ENCODE data around the gene ZNF292.

Gene ZNF292

GRCh38 chr6:87257565-87257964 lies 102.2 kb downstream of the ZNF292 start:
- no peak overlapping the region for H2BK12ac ChIP-seq (ENCODE audit: low read length)
- no peak overlapping the region for H2AK5ac ChIP-seq (ENCODE audit: low read length)
- DNase-seq, result no peak
- no peaks in the 10 kb centered on the region for H3K27me3 ChIP-seq (ENCODE audit: insufficient read depth, low read length)
- no peak overlapping the region for H3K18ac ChIP-seq (ENCODE audit: low read length)
- H3K4me3 ChIP-seq (ENCODE audit: low read depth, low read length), result no peak overlapping the region
- no peak overlapping the region for H3K4ac ChIP-seq (ENCODE audit: low read depth, low read length)
- no peak overlapping the region for H4K12ac ChIP-seq (ENCODE audit: low read depth, low read length)
- peaks cover 2 to 24% of the 10 kb centered on the region in 2 experiments for H3K36me3 ChIP-seq (ENCODE audit: control insufficient read depth in 1 of 2, insufficient read depth in 2 of 2, low read length in 2 of 2)
- no peaks in the 10 kb centered on the region for H3K9me3 ChIP-seq (ENCODE audit: insufficient read depth, low read depth, low read length)
- no peak overlapping the region for H4K8ac ChIP-seq (ENCODE audit: low read depth, low read length)
- H3K79me2 ChIP-seq (ENCODE audit: control insufficient read depth, insufficient read depth, low read length, poor library complexity), result no peaks in the 10 kb centered on the region
- no peak overlapping the region for H4K91ac ChIP-seq (ENCODE audit: low read depth, low read length)
- WGBS (ENCODE audit: extremely low coverage, insufficient coverage, insufficient read length), result no CpG with 5 or more reads among the region's 4 CpGs
- no peak overlapping the region for H3K27ac ChIP-seq (ENCODE audit: low read depth, low read length)
- H2BK5ac ChIP-seq (ENCODE audit: low read depth, low read length, poor library complexity), result no peak overlapping the region
- no peak overlapping the region for H3K4me2 ChIP-seq (ENCODE audit: low read length)
- no peak overlapping the region for H3K14ac ChIP-seq (ENCODE audit: low read length)
- no peak overlapping the region for H2AFZ ChIP-seq (ENCODE audit: insufficient read depth, low read length, poor library complexity)
- H3K9ac ChIP-seq (ENCODE audit: low read length), result no peak overlapping the region
- H3K79me1 ChIP-seq (ENCODE audit: low read length), result no peaks in the 10 kb centered on the region
- no peak overlapping the region for H2BK120ac ChIP-seq (ENCODE audit: insufficient read depth, low read length, poor library complexity)
- no peaks in the 10 kb centered on the region for H3K4me1 ChIP-seq (ENCODE audit: control insufficient read depth in 1 of 2, insufficient read depth in 2 of 2, low read length in 2 of 2)
- no peak overlapping the region for H3K23ac ChIP-seq (ENCODE audit: low read length)

- H3K4me2 ChIP-seq (ENCODE audit: low read length), result no peak overlapping the region
- no peak overlapping the region for H2BK12ac ChIP-seq (ENCODE audit: low read length)
- no peak overlapping the region for H2AFZ ChIP-seq (ENCODE audit: insufficient read depth, low read length, poor library complexity)
- H2AK5ac ChIP-seq (ENCODE audit: low read length), result no peak overlapping the region
- no peaks in the 10 kb centered on the region for H3K79me2 ChIP-seq (ENCODE audit: control insufficient read depth, insufficient read depth, low read length, poor library complexity)
- H3K4ac ChIP-seq (ENCODE audit: low read depth, low read length), result no peak overlapping the region
- no peaks in the 10 kb centered on the region for H3K9me3 ChIP-seq (ENCODE audit: insufficient read depth, low read depth, low read length)
- no peak overlapping the region for H3K4me3 ChIP-seq (ENCODE audit: low read depth, low read length)
- no peak overlapping the region for H2BK5ac ChIP-seq (ENCODE audit: low read depth, low read length, poor library complexity)
- H3K79me1 ChIP-seq (ENCODE audit: low read length), result no peaks in the 10 kb centered on the region
- H3K14ac ChIP-seq (ENCODE audit: low read length), result no peak overlapping the region
- DNase-seq, result no peak
- H2BK120ac ChIP-seq (ENCODE audit: insufficient read depth, low read length, poor library complexity), result no peak overlapping the region
- H3K18ac ChIP-seq (ENCODE audit: low read length), result no peak overlapping the region
- H3K9ac ChIP-seq (ENCODE audit: low read length), result no peak overlapping the region
- H4K91ac ChIP-seq (ENCODE audit: low read depth, low read length), result no peak overlapping the region
- peaks cover 2 to 24% of the 10 kb centered on the region in 2 experiments for H3K36me3 ChIP-seq (ENCODE audit: control insufficient read depth in 1 of 2, insufficient read depth in 2 of 2, low read length in 2 of 2)
- no peak overlapping the region for H3K27ac ChIP-seq (ENCODE audit: low read depth, low read length)
- no peak overlapping the region for H4K12ac ChIP-seq (ENCODE audit: low read depth, low read length)
- H4K8ac ChIP-seq (ENCODE audit: low read depth, low read length), result no peak overlapping the region
- H3K4me1 ChIP-seq (ENCODE audit: control insufficient read depth in 1 of 2, insufficient read depth in 2 of 2, low read length in 2 of 2), result no peaks in the 10 kb centered on the region
- no peak overlapping the region for H3K23ac ChIP-seq (ENCODE audit: low read length)
- H3K27me3 ChIP-seq (ENCODE audit: insufficient read depth, low read length), result no peaks in the 10 kb centered on the region
- no CpG with 5 or more reads among the region's 7 CpGs for WGBS (ENCODE audit: extremely low coverage, insufficient coverage, insufficient read length)
Observed at GRCh38 chr6:87257975-87258374, 102.6 kb downstream of the ZNF292 start.

GRCh38 chr6:87259791-87260190 lies 104.4 kb downstream of the ZNF292 start:
- H3K4me3 ChIP-seq (ENCODE audit: low read depth, low read length), result no peak overlapping the region
- H4K91ac ChIP-seq (ENCODE audit: low read depth, low read length), result no peak overlapping the region
- H3K27ac ChIP-seq (ENCODE audit: low read depth, low read length), result no peak overlapping the region
- no peaks in the 10 kb centered on the region for H3K9me3 ChIP-seq (ENCODE audit: insufficient read depth, low read depth, low read length)
- H3K36me3 ChIP-seq (ENCODE audit: control insufficient read depth in 1 of 2, insufficient read depth in 2 of 2, low read length in 2 of 2), result peaks cover 2 to 21% of the 10 kb centered on the region in 2 experiments
- H3K14ac ChIP-seq (ENCODE audit: low read length), result no peak overlapping the region
- H4K12ac ChIP-seq (ENCODE audit: low read depth, low read length), result no peak overlapping the region
- H2BK12ac ChIP-seq (ENCODE audit: low read length), result no peak overlapping the region
- H3K79me2 ChIP-seq (ENCODE audit: control insufficient read depth, insufficient read depth, low read length, poor library complexity), result no peaks in the 10 kb centered on the region
- H3K4ac ChIP-seq (ENCODE audit: low read depth, low read length), result no peak overlapping the region
- H3K23ac ChIP-seq (ENCODE audit: low read length), result no peak overlapping the region
- WGBS (ENCODE audit: extremely low coverage, insufficient coverage, insufficient read length), result no CpG with 5 or more reads among the region's 7 CpGs
- H3K4me2 ChIP-seq (ENCODE audit: low read length), result no peak overlapping the region
- H2AK5ac ChIP-seq (ENCODE audit: low read length), result no peak overlapping the region
- no peaks in the 10 kb centered on the region for H3K79me1 ChIP-seq (ENCODE audit: low read length)
- no peak overlapping the region for H2BK5ac ChIP-seq (ENCODE audit: low read depth, low read length, poor library complexity)
- H3K27me3 ChIP-seq (ENCODE audit: insufficient read depth, low read length), result no peaks in the 10 kb centered on the region
- no peak for DNase-seq
- H3K4me1 ChIP-seq (ENCODE audit: control insufficient read depth in 1 of 2, insufficient read depth in 2 of 2, low read length in 2 of 2), result no peaks in the 10 kb centered on the region
- no peak overlapping the region for H4K8ac ChIP-seq (ENCODE audit: low read depth, low read length)
- no peak overlapping the region for H2BK120ac ChIP-seq (ENCODE audit: insufficient read depth, low read length, poor library complexity)
- H3K18ac ChIP-seq (ENCODE audit: low read length), result no peak overlapping the region
- H2AFZ ChIP-seq (ENCODE audit: insufficient read depth, low read length, poor library complexity), result no peak overlapping the region
- H3K9ac ChIP-seq (ENCODE audit: low read length), result no peak overlapping the region

GRCh38 chr6:87261534-87261933 lies 106.2 kb downstream of the ZNF292 start:
- no CpG with 5 or more reads among the region's 3 CpGs for whole genome bisulfite sequencing (ENCODE audit: extremely low coverage, insufficient coverage, insufficient read length)
- H2BK120ac ChIP-seq (ENCODE audit: insufficient read depth, low read length, poor library complexity), result no peak overlapping the region
- H3K27ac ChIP-seq (ENCODE audit: low read depth, low read length), result no peak overlapping the region
- no peak overlapping the region for H3K23ac ChIP-seq (ENCODE audit: low read length)
- H3K14ac ChIP-seq (ENCODE audit: low read length), result no peak overlapping the region
- H3K9ac ChIP-seq (ENCODE audit: low read length), result no peak overlapping the region
- no peak overlapping the region for H2BK5ac ChIP-seq (ENCODE audit: low read depth, low read length, poor library complexity)
- H3K27me3 ChIP-seq (ENCODE audit: insufficient read depth, low read length), result no peaks in the 10 kb centered on the region
- no peak overlapping the region for H4K8ac ChIP-seq (ENCODE audit: low read depth, low read length)
- DNase-seq, result no peak
- H3K79me1 ChIP-seq (ENCODE audit: low read length), result no peaks in the 10 kb centered on the region
- no peak overlapping the region for H4K91ac ChIP-seq (ENCODE audit: low read depth, low read length)
- no peak overlapping the region for H3K4me3 ChIP-seq (ENCODE audit: low read depth, low read length)
- no peaks in the 10 kb centered on the region for H3K9me3 ChIP-seq (ENCODE audit: insufficient read depth, low read depth, low read length)
- H2AFZ ChIP-seq (ENCODE audit: insufficient read depth, low read length, poor library complexity), result no peak overlapping the region
- no peaks in the 10 kb centered on the region for H3K4me1 ChIP-seq (ENCODE audit: control insufficient read depth in 1 of 2, insufficient read depth in 2 of 2, low read length in 2 of 2)
- H3K79me2 ChIP-seq (ENCODE audit: control insufficient read depth, insufficient read depth, low read length, poor library complexity), result no peaks in the 10 kb centered on the region
- H3K4me2 ChIP-seq (ENCODE audit: low read length), result no peak overlapping the region
- H3K4ac ChIP-seq (ENCODE audit: low read depth, low read length), result no peak overlapping the region
- no peak overlapping the region for H2AK5ac ChIP-seq (ENCODE audit: low read length)
- H4K12ac ChIP-seq (ENCODE audit: low read depth, low read length), result no peak overlapping the region
- no peak overlapping the region for H3K18ac ChIP-seq (ENCODE audit: low read length)
- H3K36me3 ChIP-seq (ENCODE audit: control insufficient read depth in 1 of 2, insufficient read depth in 2 of 2, low read length in 2 of 2), result peaks cover 2 to 14% of the 10 kb centered on the region in 2 experiments
- H2BK12ac ChIP-seq (ENCODE audit: low read length), result no peak overlapping the region

Measured in trophoblast cell (in vitro differentiated cells and primary cell).